ENCODE results near the gene KLHL30.

The KLHL30 gene

GRCh38 chr2:238117199-238118154, 21.0 kb upstream of the KLHL30 start:
- DNase-seq (ENCODE audit: low read depth in 2 of 2), result no peak

GRCh38 chr2:238119756-238120462, 18.6 kb upstream of the KLHL30 start:
- no peak for DNase-seq (ENCODE audit: low read depth in 2 of 2)

GRCh38 chr2:238120463-238121298, 17.8 kb upstream of the KLHL30 start:
- DNase-seq (ENCODE audit: low read depth in 2 of 2), result no peak

- no peak for DNase-seq (ENCODE audit: low read depth in 2 of 2)
These were observed 16.8 kb upstream of the KLHL30 start for GRCh38 chr2:238121511-238122286.

GRCh38 chr2:238122287-238123217, 15.9 kb upstream of the KLHL30 start:
- no peak for DNase-seq (ENCODE audit: low read depth in 2 of 2)

- DNase-seq (ENCODE audit: low read depth in 2 of 2), result no peak
These were observed 15.1 kb upstream of the KLHL30 start for GRCh38 chr2:238123218-238123971.

GRCh38 chr2:238123991-238124470, 14.4 kb upstream of the KLHL30 start:
- DNase-seq (ENCODE audit: low read depth in 2 of 2), result no peak

GRCh38 chr2:238124488-238125126, 13.9 kb upstream of the KLHL30 start:
- no peak for DNase-seq (ENCODE audit: low read depth in 2 of 2)

- DNase-seq (ENCODE audit: low read depth in 2 of 2), result no peak
These were observed 13.2 kb upstream of the KLHL30 start for GRCh38 chr2:238125127-238125885.

- DNase-seq (ENCODE audit: low read depth in 2 of 2), result no peak
These were observed 12.1 kb upstream of the KLHL30 start for GRCh38 chr2:238126338-238126737.

- DNase-seq (ENCODE audit: low read depth in 2 of 2), result no peak
These were observed 11.7 kb upstream of the KLHL30 start for GRCh38 chr2:238126775-238127164.

GRCh38 chr2:238127165-238128060, 11.1 kb upstream of the KLHL30 start:
- peak; percentile 43 to 50 for DNase-seq (ENCODE audit: low read depth in 2 of 2)

GRCh38 chr2:238128061-238128440, 10.4 kb upstream of the KLHL30 start:
- DNase-seq (ENCODE audit: low read depth in 2 of 2), result no peak

- DNase-seq (ENCODE audit: low read depth in 2 of 2), result no peak
These were observed 9.9 kb upstream of the KLHL30 start for GRCh38 chr2:238128534-238129001.

GRCh38 chr2:238129166-238130010, 9.1 kb upstream of the KLHL30 start:
- no peak for DNase-seq (ENCODE audit: low read depth in 2 of 2)

Measured in fibroblast of skin of left biceps (primary cell).